ENCODE results near the gene OSBPL8.
"Not testable (repeated sequence)": the region's sequence is repeated elsewhere in the genome, so short reads cannot be mapped to it uniquely, and the experiment has no call there.

The OSBPL8 gene

GRCh38 chr12:76520348-76520747, 39.2 kb downstream of the OSBPL8 start:
- DNase-seq (ENCODE audit: low read depth), result no peak

DNA sequence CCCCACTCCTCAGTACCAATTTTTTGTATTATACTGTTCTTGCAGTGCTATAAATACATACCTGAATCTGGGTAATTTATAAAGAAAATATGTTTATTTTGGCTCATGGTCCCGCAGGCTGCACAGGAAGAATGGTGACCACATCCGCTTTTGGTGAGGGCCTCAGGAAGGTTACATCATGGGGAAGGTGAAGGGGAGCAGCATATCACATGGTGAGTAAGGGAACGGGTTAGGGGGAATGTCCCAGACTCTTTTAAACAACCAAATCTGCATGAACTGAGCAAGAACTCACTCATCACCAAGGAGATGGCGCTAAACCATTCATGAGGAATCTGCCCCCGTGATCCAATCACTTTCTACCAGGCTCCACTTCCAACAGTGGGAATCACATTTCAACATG, 40.0 kb downstream of the OSBPL8 start:
- no peak for DNase-seq (ENCODE audit: low read depth)

GRCh38 chr12:76518699-76519098, 40.9 kb downstream of the OSBPL8 start:
- no peak for DNase-seq (ENCODE audit: low read depth)

DNA sequence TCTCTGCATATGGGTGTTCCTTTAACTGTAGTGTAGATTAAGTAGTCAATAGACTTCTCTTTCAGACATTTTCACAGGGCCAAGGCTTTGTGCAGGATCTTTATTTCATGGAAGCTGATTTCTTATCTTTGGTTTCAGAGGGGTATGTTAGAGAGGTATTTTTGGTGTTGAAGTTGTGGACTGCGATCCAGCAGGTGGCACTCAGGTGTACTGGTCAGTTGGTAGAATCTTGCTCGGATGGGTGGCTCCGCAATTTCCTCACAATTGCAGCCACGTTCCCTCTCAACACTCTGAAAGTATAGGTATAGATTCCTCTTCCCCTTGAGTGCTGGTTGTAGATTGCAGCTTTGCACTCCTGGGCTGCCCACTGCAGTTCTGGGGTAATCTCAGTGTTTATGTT, 44.3 kb downstream of the OSBPL8 start:
- no peak for DNase-seq (ENCODE audit: low read depth)

- not testable (repeated sequence) for DNase-seq (ENCODE audit: low read depth)
These were observed 48.4 kb downstream of the OSBPL8 start for GRCh38 chr12:76511116-76511716.

DNA sequence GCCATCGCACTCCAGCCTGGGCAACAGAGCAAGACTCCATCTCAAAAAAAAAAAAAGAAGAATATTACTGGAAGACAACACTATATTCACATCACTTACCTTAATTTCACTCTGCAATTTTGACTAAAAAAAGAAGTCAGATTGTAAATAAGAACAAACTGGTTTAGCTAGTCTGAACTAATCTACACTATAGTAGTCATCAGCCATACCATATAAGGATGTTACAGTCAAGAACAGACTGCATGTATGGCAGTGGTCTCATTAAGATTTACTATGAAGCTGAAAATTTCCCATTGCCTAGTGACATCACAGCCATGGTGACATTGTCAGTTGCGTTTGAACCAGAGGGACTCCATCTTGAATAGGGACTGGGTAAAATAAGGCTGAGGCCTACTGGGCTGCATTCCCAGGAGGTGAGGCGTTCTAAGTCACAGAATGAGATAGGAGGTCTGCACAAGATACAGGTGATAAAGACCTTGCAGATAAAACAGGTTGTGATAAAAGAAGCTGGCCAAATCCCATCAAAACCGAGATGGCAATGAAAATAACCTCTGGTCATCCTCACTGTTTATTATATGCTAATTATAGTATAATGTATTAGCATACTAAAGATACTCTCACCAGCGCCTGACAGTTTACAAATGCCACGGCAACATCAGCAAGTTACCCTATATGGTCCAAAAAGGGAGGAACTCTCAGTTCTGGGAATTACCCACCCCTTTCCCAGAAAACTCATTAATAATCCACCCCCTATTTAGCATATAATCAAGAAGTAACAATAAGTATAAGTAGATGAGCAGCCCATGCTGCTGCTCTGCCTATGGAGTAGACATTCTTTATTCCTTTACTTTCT, 51.2 kb downstream of the OSBPL8 start:
- DNase-seq (ENCODE audit: low read depth), result no peak

GRCh38 chr12:76506149-76506548, 53.4 kb downstream of the OSBPL8 start:
- no peak for DNase-seq (ENCODE audit: low read depth)

- no peak for DNase-seq (ENCODE audit: low read depth)
These were observed 54.5 kb downstream of the OSBPL8 start for GRCh38 chr12:76505050-76505449.

DNA sequence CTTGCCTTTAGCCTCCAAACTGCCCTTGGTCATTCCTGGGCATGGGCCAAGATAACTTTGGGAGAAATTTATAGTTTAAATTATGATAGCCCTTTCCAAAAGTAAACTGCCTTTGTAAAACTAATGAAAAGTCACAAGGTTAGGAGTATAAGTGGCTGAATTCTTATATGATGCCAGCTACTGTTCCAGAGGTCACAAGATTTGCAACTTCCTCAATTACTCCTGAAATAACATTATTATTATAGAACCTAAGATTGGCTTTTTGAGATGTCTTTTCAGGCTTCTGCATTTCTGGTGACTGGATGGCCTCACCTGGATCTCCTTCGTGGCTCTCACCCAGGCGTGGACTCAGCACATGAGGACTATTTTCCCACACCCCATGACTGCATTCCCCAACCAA, 55.0 kb downstream of the OSBPL8 start:
- no peak for DNase-seq (ENCODE audit: low read depth)

- no peak for DNase-seq (ENCODE audit: low read depth)
These were observed 55.6 kb downstream of the OSBPL8 start for GRCh38 chr12:76503957-76504356.

DNA sequence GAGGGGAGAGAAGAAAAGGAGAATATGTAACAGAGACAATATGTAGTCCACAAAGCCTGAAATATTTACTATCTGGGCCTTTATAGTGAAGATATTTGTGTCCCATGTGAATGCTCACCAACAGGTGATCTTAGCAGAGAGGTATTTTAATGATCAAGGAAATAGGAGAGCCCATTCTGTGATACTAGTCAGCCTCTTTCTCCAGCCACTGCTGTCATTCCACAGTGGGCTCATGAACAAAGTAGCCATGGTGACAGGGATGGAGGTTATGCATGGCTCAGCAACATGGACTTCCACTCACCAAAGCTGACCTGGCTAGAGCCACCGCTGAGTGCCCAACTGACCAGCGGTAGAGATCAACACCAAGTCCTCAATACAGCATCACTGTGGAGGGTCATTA, 58.2 kb downstream of the OSBPL8 start:
- no peak for DNase-seq (ENCODE audit: low read depth)

- DNase-seq (ENCODE audit: low read depth), result not testable (repeated sequence)
These were observed 60.4 kb downstream of the OSBPL8 start for GRCh38 chr12:76499136-76499535.

DNA sequence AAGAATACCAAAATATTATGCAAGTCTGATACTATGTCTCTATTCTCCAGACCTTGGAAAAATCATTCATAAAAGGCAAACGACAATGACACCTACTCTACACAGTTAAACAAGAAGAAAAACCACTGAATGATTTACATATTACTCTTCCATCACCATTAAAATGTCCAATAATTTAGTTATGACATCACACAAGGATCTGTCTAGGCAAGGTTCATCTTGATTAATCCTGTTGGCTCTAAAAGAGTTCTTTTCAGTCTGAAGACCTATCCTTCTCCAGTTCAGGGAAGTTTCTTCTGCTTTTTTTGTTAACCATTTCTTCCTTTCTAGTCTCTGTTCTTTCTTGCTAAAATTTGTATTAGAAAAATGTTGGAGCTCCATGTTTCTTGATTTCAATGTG, 64.0 kb downstream of the OSBPL8 start:
- no peak for DNase-seq (ENCODE audit: low read depth)

- DNase-seq (ENCODE audit: low read depth), result no peak
These were observed 68.3 kb downstream of the OSBPL8 start for GRCh38 chr12:76491292-76491691.

DNA sequence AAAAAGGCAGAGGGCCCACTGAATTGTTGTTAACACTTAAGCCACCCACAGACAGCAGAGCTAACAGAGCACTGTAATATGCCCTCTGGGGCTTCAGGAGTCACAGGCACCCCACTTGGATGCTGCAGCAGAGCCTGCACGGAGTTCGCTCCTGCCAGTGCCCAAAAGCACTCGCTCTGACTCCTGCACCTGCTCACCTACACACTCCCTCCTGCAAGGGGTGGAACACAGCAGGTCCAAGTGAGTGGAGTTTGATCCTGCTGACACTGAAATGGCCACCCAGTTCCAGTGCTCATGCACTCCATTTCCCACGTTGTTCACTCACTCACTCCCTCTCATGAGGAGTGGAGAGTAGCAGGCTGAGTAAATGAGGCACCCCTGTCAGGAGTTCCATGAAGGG, 68.8 kb downstream of the OSBPL8 start:
- DNase-seq (ENCODE audit: low read depth), result no peak

DNA sequence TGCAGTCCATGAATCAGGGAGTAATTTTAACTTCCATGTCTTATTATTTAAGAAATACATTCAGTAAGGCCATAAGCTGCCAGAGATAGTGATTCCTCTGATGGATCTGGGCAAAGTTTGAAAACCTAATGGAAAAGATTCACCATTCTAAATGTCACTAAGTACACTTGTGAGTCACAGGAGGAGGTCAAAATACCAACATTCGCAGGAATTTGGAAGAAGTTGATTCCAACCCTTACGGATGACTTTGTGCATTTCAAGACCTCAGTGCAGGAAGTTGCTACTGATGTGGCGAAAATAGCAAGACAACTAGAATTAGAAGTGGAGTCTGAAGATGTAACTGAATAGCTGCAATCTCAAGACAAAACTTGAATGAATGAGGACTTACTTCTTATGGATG, 69.8 kb downstream of the OSBPL8 start:
- DNase-seq (ENCODE audit: low read depth), result no peak

DNA sequence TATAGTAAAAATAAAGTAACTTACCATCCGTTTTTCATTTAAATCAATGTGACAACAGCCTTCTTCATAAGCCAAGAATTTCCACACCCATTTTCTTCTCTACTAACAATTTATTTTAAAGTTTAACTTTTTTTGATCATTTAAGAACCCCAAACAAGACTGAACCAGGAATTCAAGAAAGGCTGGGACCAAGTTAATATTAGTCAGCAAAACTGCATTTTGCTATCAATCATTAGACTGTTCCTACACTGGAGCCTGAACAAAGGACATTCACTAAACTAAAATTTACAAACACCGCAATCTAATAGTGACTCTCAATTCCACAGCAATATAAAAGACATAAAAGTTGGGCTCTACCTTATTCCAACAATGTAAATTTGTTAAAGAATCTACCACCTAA, 73.6 kb downstream of the OSBPL8 start:
- no peak for DNase-seq (ENCODE audit: low read depth)

DNA sequence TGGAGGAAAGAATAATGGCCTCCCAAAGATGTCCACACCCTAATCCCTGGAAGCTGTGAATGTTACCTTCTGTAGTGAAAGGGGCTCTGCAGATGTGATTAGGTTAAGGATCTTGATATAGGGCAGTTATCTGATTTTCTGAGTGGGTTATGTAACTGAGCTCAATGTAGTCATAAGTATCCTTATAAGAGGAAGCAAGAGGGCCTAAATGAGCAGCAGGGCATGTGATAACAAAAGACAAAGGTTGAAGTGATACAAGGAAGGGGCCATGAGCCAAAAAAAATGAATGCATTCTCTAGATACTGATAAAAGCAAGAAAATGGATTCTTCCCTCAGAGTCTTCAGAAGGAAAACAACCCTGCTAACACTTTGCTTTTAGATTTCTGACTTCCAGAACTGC, 78.8 kb downstream of the OSBPL8 start:
- DNase-seq (ENCODE audit: low read depth), result no peak

DNA sequence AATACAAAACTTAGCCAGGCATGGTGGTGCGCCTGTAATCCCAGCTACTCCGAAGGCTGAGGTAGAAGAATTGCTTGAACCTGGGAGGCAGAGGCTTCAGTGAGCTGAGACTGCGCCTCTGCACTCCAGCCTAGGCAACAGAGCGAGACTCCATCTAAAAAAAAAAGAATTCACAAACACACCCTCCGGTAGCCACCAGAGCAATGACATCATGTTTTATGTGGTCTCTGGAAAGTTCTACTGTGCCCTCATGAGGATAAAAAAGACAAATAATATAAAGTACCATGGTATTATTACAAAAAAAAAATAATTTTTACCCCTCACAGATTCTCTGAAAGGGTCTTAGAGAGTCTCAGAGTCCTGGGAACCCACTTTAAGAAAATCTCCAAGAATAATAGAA, 81.5 kb downstream of the OSBPL8 start:
- DNase-seq (ENCODE audit: low read depth), result no peak

GRCh38 chr12:76472862-76473261, 86.7 kb downstream of the OSBPL8 start:
- DNase-seq (ENCODE audit: low read depth), result not testable (repeated sequence)

DNA sequence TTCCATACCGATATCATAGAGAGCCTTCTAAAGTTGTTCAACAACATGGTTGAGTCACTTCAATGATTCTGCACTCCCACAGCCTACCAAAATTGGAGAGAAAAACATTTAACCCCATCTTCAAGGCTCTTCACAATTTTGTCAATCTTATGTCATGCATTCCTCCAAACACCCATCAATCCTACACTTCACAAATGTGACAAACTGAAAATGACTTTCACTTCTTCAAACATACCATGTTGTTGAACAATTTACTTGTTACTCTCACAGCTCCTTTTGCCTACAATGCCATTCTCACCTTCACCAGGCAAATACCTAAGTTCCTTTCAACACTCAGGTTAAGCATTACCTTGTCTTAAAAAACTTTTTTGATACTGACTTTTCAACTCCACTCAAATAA, 88.0 kb downstream of the OSBPL8 start:
- DNase-seq (ENCODE audit: low read depth), result no peak

- peak; percentile 71 for DNase-seq (ENCODE audit: low read depth)
These were observed 89.3 kb downstream of the OSBPL8 start for GRCh38 chr12:76470028-76470939.
